Dendritic cell treated with granulocyte-macrophage colony-stimulating factor and Interleukin-4, amounts not matched to agents 40 ng/mL and 50 ng/mL, for 4 days (primary cell): ENCODE data around the gene DHRSX.

Source experiments
- H3K27ac Mint-ChIP-seq: one replicate; pipeline ENCODE4 v1.8.0; 2022; ENCODE audit warnings: mild to moderate bottlenecking, mixed read lengths
- H3K27me3 Mint-ChIP-seq: one replicate; pipeline ENCODE4 v1.8.0; 2022; ENCODE audit warnings: mild to moderate bottlenecking, mixed read lengths
- H3K36me3 Mint-ChIP-seq: one replicate; pipeline ENCODE4 v1.8.0; 2022; ENCODE audit warnings: low read depth, mixed read lengths
- H3K4me1 Mint-ChIP-seq: one replicate; pipeline ENCODE4 v1.8.0; 2022; ENCODE audit warnings: low read depth, mixed read lengths
- H3K4me3 Mint-ChIP-seq: one replicate; pipeline ENCODE4 v1.8.0; 2022; ENCODE audit warnings: mild to moderate bottlenecking, moderate library complexity, mixed read lengths
- H3K9me3 Mint-ChIP-seq: one replicate; pipeline ENCODE4 v1.8.0; 2022; ENCODE audit warnings: mixed read lengths
- intact Hi-C: fragments of 100-400 bp; cut with micrococcal nuclease; formaldehyde crosslinking; loops from one replicate; pipeline ENCODE4 v1.15.0; 2022

DHRSX gene

GRCh38 chrX:2416851-2417604, 83.7 kb downstream of the DHRSX start:
- Mint-ChIP-seq H3K4me3 (no peak overlapping the region), H3K27me3 (no peaks in the 10 kb centered on the region), H3K4me1 (no peaks in the 10 kb centered on the region), H3K9me3 (no peaks in the 10 kb centered on the region), H3K27ac (no peak overlapping the region), H3K36me3 (peaks cover 20% of the 10 kb centered on the region)
- intact Hi-C loops, result no loop called here

- Mint-ChIP-seq H3K4me3 (no peak overlapping the region), H3K9me3 (no peaks in the 10 kb centered on the region), H3K4me1 (no peaks in the 10 kb centered on the region), H3K27me3 (no peaks in the 10 kb centered on the region), H3K36me3 (peaks cover 22% of the 10 kb centered on the region), H3K27ac (no peak overlapping the region)
- intact Hi-C loops, result no loop called here
Measured at GRCh38 chrX:2414384-2414783, 86.4 kb downstream of the DHRSX start.

GRCh38 chrX:2413969-2414368, 86.8 kb downstream of the DHRSX start:
- H3K27me3 Mint-ChIP-seq, result no peaks in the 10 kb centered on the region
- H3K9me3 Mint-ChIP-seq, result no peaks in the 10 kb centered on the region
- intact Hi-C loops, result no loop called here
- H3K4me1 Mint-ChIP-seq, result no peaks in the 10 kb centered on the region
- H3K27ac Mint-ChIP-seq, result no peak overlapping the region
- peaks cover 26% of the 10 kb centered on the region for H3K36me3 Mint-ChIP-seq
- no peak overlapping the region for H3K4me3 Mint-ChIP-seq

- H3K27me3 Mint-ChIP-seq, result no peaks in the 10 kb centered on the region
Measured at GRCh38 chrX:2412131-2412530, 88.6 kb downstream of the DHRSX start.

GRCh38 chrX:2410279-2411020, 90.3 kb downstream of the DHRSX start:
- H3K36me3 Mint-ChIP-seq, result peaks cover 62% of the 10 kb centered on the region
- intact Hi-C loops, result no loop called here
- peaks cover 8% of the 10 kb centered on the region for H3K9me3 Mint-ChIP-seq
- no peaks in the 10 kb centered on the region for H3K4me1 Mint-ChIP-seq
- H3K27me3 Mint-ChIP-seq, result no peaks in the 10 kb centered on the region
- no peak overlapping the region for H3K27ac Mint-ChIP-seq
- no peak overlapping the region for H3K4me3 Mint-ChIP-seq

More at GRCh38 chrX:2412131-2412530, 88.6 kb downstream of the DHRSX start:
- peaks cover 45% of the 10 kb centered on the region for H3K36me3 Mint-ChIP-seq
- no peaks in the 10 kb centered on the region for H3K4me1 Mint-ChIP-seq
- intact Hi-C loops, result no loop called here
- H3K9me3 Mint-ChIP-seq, result peaks cover 5% of the 10 kb centered on the region
- H3K27ac Mint-ChIP-seq, result no peak overlapping the region
- no peak overlapping the region for H3K4me3 Mint-ChIP-seq

GRCh38 chrX:2409796-2410195, 91.0 kb downstream of the DHRSX start:
- intact Hi-C loops, result no loop called here
- H3K4me3 Mint-ChIP-seq, result no peak overlapping the region
- no peak overlapping the region for H3K27ac Mint-ChIP-seq
- peaks cover 8% of the 10 kb centered on the region for H3K9me3 Mint-ChIP-seq
- no peaks in the 10 kb centered on the region for H3K4me1 Mint-ChIP-seq
- no peaks in the 10 kb centered on the region for H3K27me3 Mint-ChIP-seq
- H3K36me3 Mint-ChIP-seq, result peaks cover 63% of the 10 kb centered on the region

- intact Hi-C loops, result no loop called here
- H3K4me1 Mint-ChIP-seq, result no peaks in the 10 kb centered on the region
- no peak overlapping the region for H3K4me3 Mint-ChIP-seq
- peaks cover 8% of the 10 kb centered on the region for H3K9me3 Mint-ChIP-seq
- H3K36me3 Mint-ChIP-seq, result peaks cover 66% of the 10 kb centered on the region
- no peak overlapping the region for H3K27ac Mint-ChIP-seq
- H3K27me3 Mint-ChIP-seq, result no peaks in the 10 kb centered on the region
Measured at GRCh38 chrX:2408856-2409255, 91.9 kb downstream of the DHRSX start.

- no peaks in the 10 kb centered on the region for H3K27me3 Mint-ChIP-seq
- peaks cover 85% of the 10 kb centered on the region for H3K36me3 Mint-ChIP-seq
- no peak overlapping the region for H3K27ac Mint-ChIP-seq
- peaks cover 8% of the 10 kb centered on the region for H3K9me3 Mint-ChIP-seq
- no peak overlapping the region for H3K4me3 Mint-ChIP-seq
- intact Hi-C loops, result no loop called here
- no peaks in the 10 kb centered on the region for H3K4me1 Mint-ChIP-seq
Measured at GRCh38 chrX:2406891-2407518, 93.8 kb downstream of the DHRSX start.

- Mint-ChIP-seq H3K9me3 (peaks cover 8% of the 10 kb centered on the region), H3K27ac (no peak overlapping the region), H3K27me3 (no peaks in the 10 kb centered on the region), H3K4me3 (no peak overlapping the region), H3K36me3 (peaks cover 75% of the 10 kb centered on the region), H3K4me1 (no peaks in the 10 kb centered on the region)
- intact Hi-C loops, result no loop called here
Measured at GRCh38 chrX:2404776-2405175, 96.0 kb downstream of the DHRSX start.

GRCh38 chrX:2402361-2402690, 98.5 kb downstream of the DHRSX start:
- intact Hi-C loops, result no loop called here
- Mint-ChIP-seq H3K27ac (no peak overlapping the region), H3K9me3 (peaks cover 6% of the 10 kb centered on the region), H3K27me3 (no peaks in the 10 kb centered on the region), H3K4me1 (no peaks in the 10 kb centered on the region), H3K4me3 (no peak overlapping the region), H3K36me3 (peaks cover 50% of the 10 kb centered on the region)

- H3K27ac Mint-ChIP-seq, result no peak overlapping the region
- H3K9me3 Mint-ChIP-seq, result peaks cover under 1% of the 10 kb centered on the region
- H3K27me3 Mint-ChIP-seq, result no peaks in the 10 kb centered on the region
- no peak overlapping the region for H3K4me3 Mint-ChIP-seq
- H3K4me1 Mint-ChIP-seq, result no peaks in the 10 kb centered on the region
- H3K36me3 Mint-ChIP-seq, result peaks cover 45% of the 10 kb centered on the region
- intact Hi-C loops, result no loop called here
Measured at GRCh38 chrX:2401590-2402360, 99.0 kb downstream of the DHRSX start.

GRCh38 chrX:2401201-2401589, 99.6 kb downstream of the DHRSX start:
- no peaks in the 10 kb centered on the region for H3K9me3 Mint-ChIP-seq
- no peak overlapping the region for H3K4me3 Mint-ChIP-seq
- no peaks in the 10 kb centered on the region for H3K4me1 Mint-ChIP-seq
- H3K27me3 Mint-ChIP-seq, result no peaks in the 10 kb centered on the region
- intact Hi-C loops, result no loop called here
- peaks cover 39% of the 10 kb centered on the region for H3K36me3 Mint-ChIP-seq
- H3K27ac Mint-ChIP-seq, result no peak overlapping the region

- Mint-ChIP-seq H3K4me3 (no peak overlapping the region), H3K4me1 (no peaks in the 10 kb centered on the region), H3K9me3 (no peaks in the 10 kb centered on the region), H3K27ac (no peak overlapping the region), H3K27me3 (no peaks in the 10 kb centered on the region), H3K36me3 (peaks cover 37% of the 10 kb centered on the region)
- intact Hi-C loops, result no loop called here
Measured at GRCh38 chrX:2398064-2398656, 102.6 kb downstream of the DHRSX start.
